ENCODE measurements around the gene KAZN.

The KAZN gene

GRCh38 chr1:15107058-15107687 is 508.7 kb downstream of the KAZN start:
- DNase-seq, result no peak

- DNase-seq, result no peak
Observed at GRCh38 chr1:15107911-15108310, 509.4 kb downstream of the KAZN start.

- no peak for DNase-seq
Observed at GRCh38 chr1:15110128-15110866, 511.8 kb downstream of the KAZN start.

- DNase-seq, result no peak
Observed at GRCh38 chr1:15110867-15111230, 512.4 kb downstream of the KAZN start.

- DNase-seq, result no peak
Observed at GRCh38 chr1:15113146-15113545, 514.7 kb downstream of the KAZN start.

GRCh38 chr1:15114884-15115283 is 516.4 kb downstream of the KAZN start:
- no peak for DNase-seq

- DNase-seq, result no peak
Observed at GRCh38 chr1:15115542-15116330, 517.3 kb downstream of the KAZN start.

GRCh38 chr1:15116966-15117365 is 518.5 kb downstream of the KAZN start:
- no peak for DNase-seq

GRCh38 chr1:15117671-15118325 is 519.3 kb downstream of the KAZN start:
- DNase-seq, result no peak

- DNase-seq, result no peak
Observed at GRCh38 chr1:15118579-15118978, 520.1 kb downstream of the KAZN start.

GRCh38 chr1:15120251-15120945 is 521.9 kb downstream of the KAZN start:
- DNase-seq, result no peak

GRCh38 chr1:15122331-15122730 is 523.8 kb downstream of the KAZN start:
- DNase-seq, result no peak

- DNase-seq, result no peak
Observed at GRCh38 chr1:15123270-15123669, 524.8 kb downstream of the KAZN start.

- DNase-seq, result no peak
Observed at GRCh38 chr1:15123925-15124324, 525.4 kb downstream of the KAZN start.

- DNase-seq, result no peak
Observed at GRCh38 chr1:15124362-15125100, 526.0 kb downstream of the KAZN start.

- DNase-seq, result no peak
Observed at GRCh38 chr1:15125101-15125745, 526.7 kb downstream of the KAZN start.

- no peak for DNase-seq
Observed at GRCh38 chr1:15128077-15128476, 529.6 kb downstream of the KAZN start.

GRCh38 chr1:15128520-15129313 is 530.2 kb downstream of the KAZN start:
- peak; percentile 62 for DNase-seq

GRCh38 chr1:15129944-15130343 is 531.5 kb downstream of the KAZN start:
- DNase-seq, result no peak

GRCh38 chr1:15130607-15131006 is 532.1 kb downstream of the KAZN start:
- no peak for DNase-seq

GRCh38 chr1:15132965-15133364 is 534.5 kb downstream of the KAZN start:
- DNase-seq, result no peak

All from fibroblast of skin of right biceps (primary cell).